Suprapubic skin (tissue), 4 donors: ENCODE measurements around the gene PLAU. TPM values are rescaled to one million over a fixed set of nuclear protein-coding genes. Genes with fewer than 3 reads are reported as not detected.

Experiments used
- DNase-seq, 2 donors: peaks; one replicate each; pipeline ENCODE4 v3.0.0-alpha.2; 2019; ENCODE audit warnings: low spot score in 2 of 2
- H3K27ac ChIP-seq: fragments of 200-600 bp; sonication (generic); one replicate; pipeline ENCODE4 v1.5.1; 2019
- H3K27me3 ChIP-seq: fragments of 200-600 bp; sonication (generic); one replicate; pipeline ENCODE4 v1.5.1; 2019
- H3K36me3 ChIP-seq: fragments of 200-600 bp; sonication (generic); one replicate; pipeline ENCODE4 v1.5.1; 2019
- H3K4me1 ChIP-seq: fragments of 200-600 bp; sonication (generic); one replicate; pipeline ENCODE4 v1.5.1; 2019
- H3K4me3 ChIP-seq: fragments of 200-600 bp; sonication (generic); one replicate; pipeline ENCODE4 v1.5.1; 2019; ENCODE audit warnings: mild to moderate bottlenecking
- H3K9me3 ChIP-seq: fragments of 200-600 bp; sonication (generic); one replicate; pipeline ENCODE4 v1.5.1; 2019
- CTCF ChIP-seq, 2 donors: fragments of 200-600 bp in 1 of 2; fragments of 450-650 bp in 1 of 2; sonication (generic) in 1 of 2; IDR thresholded peaks; one replicate each; pipeline ENCODE4 v1.5.1; 2016 to 2019; ENCODE audit warnings: antibody characterized with exemption in 2 of 2, mild to moderate bottlenecking in 1 of 2, moderate library complexity in 1 of 2
- EP300 ChIP-seq: sonication (generic); formaldehyde crosslinking; IDR thresholded peaks from one replicate; pipeline ENCODE4 v1.6.1; 2017; ENCODE audit warnings: antibody characterized with exemption
- POLR2A ChIP-seq, 2 donors: fragments of 450-650 bp; IDR thresholded peaks; one replicate each; pipeline ENCODE4 v1.6.1; 2017; ENCODE audit warnings: antibody characterized with exemption in 2 of 2, mild to moderate bottlenecking in 2 of 2, moderate library complexity in 2 of 2
- POLR2AphosphoS5 ChIP-seq, 3 donors: sonication (generic); formaldehyde crosslinking; IDR thresholded peaks; one replicate each; pipeline ENCODE4 v1.6.1; 2017; ENCODE audit warnings: antibody characterized with exemption in 3 of 3
- WGBS: methylation state at CpG from one replicate; pipeline ENCODE4 v1.1.5; 2018; 5-methylcytosine and 5-hydroxymethylcytosine counted together
- total RNA-seq, 4 donors: library from RNA; depleted of rRNA; stranded (reverse); fragments of >200 nt; gene quantifications; one replicate each; pipeline ENCODE4 v1.1.0, GENCODE V29; 2016

The PLAU gene
- total RNA-seq, 4 donors from 2014 or later = 8.4 to 19.1 (median 10.8) TPM

GRCh38 chr10:73950155-73950948, 39.4 kb downstream of the PLAU start:
- TF ChIP-seq POLR2AphosphoS5 (IDR thresholded peaks at IDR 0.05) (no peak), CTCF (IDR thresholded peaks at IDR 0.05) (no peak), POLR2A (IDR thresholded peaks at IDR 0.05) (no peak), EP300 (no peak)
- no peaks in the 10 kb centered on the region for H3K9me3 ChIP-seq
- H3K27ac ChIP-seq = no peak overlapping the region
- H3K4me1 ChIP-seq = no peaks in the 10 kb centered on the region
- no peaks in the 10 kb centered on the region for H3K36me3 ChIP-seq
- H3K4me3 ChIP-seq = no peak overlapping the region
- H3K27me3 ChIP-seq = no peaks in the 10 kb centered on the region
- no peak for DNase-seq
- 78% methylated on average over 13 of the region's 13 CpGs for WGBS

GRCh38 chr10:73953665-73954064, 42.7 kb downstream of the PLAU start:
- TF ChIP-seq CTCF (IDR thresholded peaks at IDR 0.05) (no peak), EP300 (no peak), POLR2AphosphoS5 (IDR thresholded peaks at IDR 0.05) (no peak), POLR2A (IDR thresholded peaks at IDR 0.05) (no peak)
- no peak overlapping the region for H3K4me3 ChIP-seq
- H3K27ac ChIP-seq = no peak overlapping the region
- WGBS = 50% methylated on average over 1 of the region's 1 CpG
- peak in 1 of 2 donors; percentile 14 for DNase-seq
- no peaks in the 10 kb centered on the region for H3K36me3 ChIP-seq
- no peaks in the 10 kb centered on the region for H3K27me3 ChIP-seq
- H3K4me1 ChIP-seq = peaks cover 11% of the 10 kb centered on the region
- H3K9me3 ChIP-seq = no peaks in the 10 kb centered on the region

- Histone ChIP-seq H3K27ac (no peak overlapping the region), H3K36me3 (no peaks in the 10 kb centered on the region), H3K27me3 (no peaks in the 10 kb centered on the region), H3K4me3 (no peak overlapping the region), H3K9me3 (no peaks in the 10 kb centered on the region), H3K4me1 (peaks cover 11% of the 10 kb centered on the region)
- DNase-seq = no peak
- TF ChIP-seq POLR2AphosphoS5 (IDR thresholded peaks at IDR 0.05) (no peak), CTCF (IDR thresholded peaks at IDR 0.05) (no peak), EP300 (no peak), POLR2A (IDR thresholded peaks at IDR 0.05) (no peak)
- WGBS = 100% methylated on average over 2 of the region's 2 CpGs
Measured at GRCh38 chr10:73954737-73955136, 43.8 kb downstream of the PLAU start.

- H3K4me1 ChIP-seq = peaks cover 11% of the 10 kb centered on the region
- no peaks in the 10 kb centered on the region for H3K9me3 ChIP-seq
- no peak for DNase-seq
- no peaks in the 10 kb centered on the region for H3K27me3 ChIP-seq
- TF ChIP-seq POLR2AphosphoS5 (IDR thresholded peaks at IDR 0.05) = no peak
- no peak for TF ChIP-seq POLR2A (IDR thresholded peaks at IDR 0.05)
- no peak for TF ChIP-seq EP300
- TF ChIP-seq CTCF (IDR thresholded peaks at IDR 0.05) = no peak
- 98% methylated on average over 2 of the region's 2 CpGs for WGBS
- H3K4me3 ChIP-seq = no peak overlapping the region
- no peak overlapping the region for H3K27ac ChIP-seq
- no peaks in the 10 kb centered on the region for H3K36me3 ChIP-seq
Measured at GRCh38 chr10:73955719-73956118, 44.8 kb downstream of the PLAU start.

- Histone ChIP-seq H3K36me3 (no peaks in the 10 kb centered on the region), H3K27me3 (no peaks in the 10 kb centered on the region), H3K4me1 (peaks cover 11% of the 10 kb centered on the region), H3K4me3 (peak overlapping the region; percentile 15), H3K9me3 (no peaks in the 10 kb centered on the region), H3K27ac (peak overlapping the region; percentile 43)
- peak in 1 of 2 donors; percentile 74 for DNase-seq
- 49% methylated on average over 9 of the region's 9 CpGs for WGBS
- no peak for TF ChIP-seq EP300
- TF ChIP-seq POLR2AphosphoS5 (IDR thresholded peaks at IDR 0.05) = no peak
- TF ChIP-seq POLR2A (IDR thresholded peaks at IDR 0.05) = no peak
- TF ChIP-seq CTCF (IDR thresholded peaks at IDR 0.05) = no peak
Measured at GRCh38 chr10:73956476-73957359, 45.8 kb downstream of the PLAU start.
